Effector memory CD4-positive, alpha-beta T cell (primary cell): ENCODE measurements around the gene ZCCHC4.
A peak's percentile ranks its signal among the peaks of the same experiment; 100 is the strongest.

Source experiments
- DNase-seq, 3 donors: peaks; one replicate each; pipeline ENCODE4 v3.0.0-alpha.2; 2020
- H3K27ac ChIP-seq: 2 replicates; pipeline ENCODE4 v1.7.0; 2013; ENCODE audit warnings: mild to moderate bottlenecking, low read length, moderate library complexity; ENCODE audit not compliant: insufficient read depth, poor library complexity, severe bottlenecking
- H3K27me3 ChIP-seq: replicated peaks from 2 replicates; pipeline ENCODE4 v1.7.0; 2013; ENCODE audit warnings: mild to moderate bottlenecking, low read length; ENCODE audit not compliant: insufficient read depth, control insufficient read depth, poor library complexity, severe bottlenecking
- H3K36me3 ChIP-seq: 2 replicates; pipeline ENCODE4 v1.7.0; 2013; ENCODE audit warnings: mild to moderate bottlenecking, low read length, moderate library complexity; ENCODE audit not compliant: control insufficient read depth, insufficient read depth
- H3K4me1 ChIP-seq: 2 replicates; pipeline ENCODE4 v1.7.0; 2013; ENCODE audit warnings: low read length, mild to moderate bottlenecking; ENCODE audit not compliant: control insufficient read depth, insufficient read depth, poor library complexity, severe bottlenecking
- H3K4me3 ChIP-seq: 2 replicates; pipeline ENCODE4 v1.7.0; 2013; ENCODE audit warnings: low read length, low read depth, mild to moderate bottlenecking; ENCODE audit not compliant: insufficient read depth, poor library complexity, severe bottlenecking
- H3K9me3 ChIP-seq: 2 replicates; pipeline ENCODE4 v1.7.0; 2013; ENCODE audit warnings: mild to moderate bottlenecking, low read length, moderate library complexity; ENCODE audit not compliant: control insufficient read depth

The ZCCHC4 gene

GRCh38 chr4:25301471-25301870, 11.1 kb upstream of the ZCCHC4 start:
- no peak for DNase-seq
- Histone ChIP-seq H3K27ac (no peak overlapping the region), H3K4me1 (no peaks in the 10 kb centered on the region), H3K9me3 (no peaks in the 10 kb centered on the region), H3K36me3 (no peaks in the 10 kb centered on the region), H3K4me3 (no peak overlapping the region), H3K27me3 (no peaks in the 10 kb centered on the region)

GRCh38 chr4:25302626-25303025, 9.9 kb upstream of the ZCCHC4 start:
- Histone ChIP-seq H3K9me3 (no peaks in the 10 kb centered on the region), H3K36me3 (no peaks in the 10 kb centered on the region), H3K4me3 (no peak overlapping the region), H3K27me3 (no peaks in the 10 kb centered on the region), H3K27ac (no peak overlapping the region), H3K4me1 (no peaks in the 10 kb centered on the region)
- DNase-seq, result no peak

- Histone ChIP-seq H3K9me3 (no peaks in the 10 kb centered on the region), H3K27me3 (no peaks in the 10 kb centered on the region), H3K4me3 (no peak overlapping the region), H3K4me1 (no peaks in the 10 kb centered on the region), H3K27ac (no peak overlapping the region), H3K36me3 (no peaks in the 10 kb centered on the region)
- no peak for DNase-seq
Observed at GRCh38 chr4:25303578-25303977, 9.0 kb upstream of the ZCCHC4 start.

- H3K4me1 ChIP-seq, result no peaks in the 10 kb centered on the region
- H3K9me3 ChIP-seq, result no peaks in the 10 kb centered on the region
- H3K27ac ChIP-seq, result no peak overlapping the region
- no peaks in the 10 kb centered on the region for H3K27me3 ChIP-seq
- no peaks in the 10 kb centered on the region for H3K36me3 ChIP-seq
- H3K4me3 ChIP-seq, result no peak overlapping the region
- DNase-seq, result no peak
Observed at GRCh38 chr4:25306518-25307057, 6.0 kb upstream of the ZCCHC4 start.

GRCh38 chr4:25307596-25307995, 5.0 kb upstream of the ZCCHC4 start:
- H3K36me3 ChIP-seq, result no peaks in the 10 kb centered on the region
- no peak for DNase-seq
- no peaks in the 10 kb centered on the region for H3K4me1 ChIP-seq
- no peak overlapping the region for H3K4me3 ChIP-seq
- no peaks in the 10 kb centered on the region for H3K9me3 ChIP-seq
- H3K27me3 ChIP-seq, result no peaks in the 10 kb centered on the region
- no peak overlapping the region for H3K27ac ChIP-seq

GRCh38 chr4:25308306-25308705, 4.3 kb upstream of the ZCCHC4 start:
- no peak overlapping the region for H3K27ac ChIP-seq
- DNase-seq, result no peak
- H3K9me3 ChIP-seq, result no peaks in the 10 kb centered on the region
- no peaks in the 10 kb centered on the region for H3K27me3 ChIP-seq
- peaks cover 2% of the 10 kb centered on the region for H3K4me1 ChIP-seq
- no peaks in the 10 kb centered on the region for H3K36me3 ChIP-seq
- no peak overlapping the region for H3K4me3 ChIP-seq

- no peak for DNase-seq
- H3K9me3 ChIP-seq, result no peaks in the 10 kb centered on the region
- no peak overlapping the region for H3K27ac ChIP-seq
- H3K4me3 ChIP-seq, result no peak overlapping the region
- H3K4me1 ChIP-seq, result peaks cover 4% of the 10 kb centered on the region
- H3K36me3 ChIP-seq, result no peaks in the 10 kb centered on the region
- no peaks in the 10 kb centered on the region for H3K27me3 ChIP-seq
Observed at GRCh38 chr4:25308761-25309160, 3.8 kb upstream of the ZCCHC4 start.

GRCh38 chr4:25310066-25310802, 2.3 kb upstream of the ZCCHC4 start:
- H3K27me3 ChIP-seq, result no peaks in the 10 kb centered on the region
- peaks cover 4% of the 10 kb centered on the region for H3K4me1 ChIP-seq
- no peaks in the 10 kb centered on the region for H3K9me3 ChIP-seq
- H3K36me3 ChIP-seq, result no peaks in the 10 kb centered on the region
- no peak for DNase-seq
- no peak overlapping the region for H3K4me3 ChIP-seq
- no peak overlapping the region for H3K27ac ChIP-seq

- no peaks in the 10 kb centered on the region for H3K27me3 ChIP-seq
- peaks cover 4% of the 10 kb centered on the region for H3K4me1 ChIP-seq
- H3K27ac ChIP-seq, result no peak overlapping the region
- peaks cover 1% of the 10 kb centered on the region for H3K36me3 ChIP-seq
- H3K9me3 ChIP-seq, result no peaks in the 10 kb centered on the region
- no peak overlapping the region for H3K4me3 ChIP-seq
- DNase-seq, result no peak
Observed at GRCh38 chr4:25310803-25311166, 1.8 kb upstream of the ZCCHC4 start.

- Histone ChIP-seq H3K27me3 (no peaks in the 10 kb centered on the region), H3K4me3 (peak overlapping the region; percentile 91), H3K27ac (peak overlapping the region; percentile 68), H3K9me3 (no peaks in the 10 kb centered on the region), H3K4me1 (peaks cover 4% of the 10 kb centered on the region), H3K36me3 (peaks cover 9% of the 10 kb centered on the region)
- no peak for DNase-seq
Observed at GRCh38 chr4:25313201-25313895, 774 bp downstream of the ZCCHC4 start.
